IMR-90 (cell line): ENCODE data around the gene SIK2. TPM values are rescaled to one million over a fixed set of nuclear protein-coding genes. Genes with fewer than 3 reads are reported as not detected.

Experiments used
- CTCF ChIP-seq: conservative IDR thresholded peaks from 2 replicates; pipeline ENCODE4 v1.5.1; 2012; ENCODE audit warnings: mild to moderate bottlenecking, low read depth, low read length, improper control_type of control experiment
- polyA plus RNA-seq, 3 experiments: library from polyadenylated mRNA; depleted of rRNA; stranded (reverse); fragments of >200 nt; gene quantifications; 2 replicates each; pipeline ENCODE4 v1.2.3, GENCODE V29; 2012; ENCODE audit warnings: low replicate concordance in 1 of 3
- total RNA-seq: library from RNA; depleted of rRNA; stranded (reverse); fragments of >200 nt; gene quantifications from 2 replicates; pipeline ENCODE4 v1.2.3, GENCODE V29; 2012

The SIK2 gene
- total and polyA plus RNA-seq, 2 of the 4 experiments (the other 2 are of a cell fraction) = 7.9 to 10.4 TPM

- no peak for TF ChIP-seq CTCF
Observed at GRCh38 chr11:111736621-111737443, 134.6 kb downstream of the SIK2 start (continued).
